Measurements from ENCODE around the gene DMBX1. TPM values are rescaled to one million over a fixed set of nuclear protein-coding genes. Genes with fewer than 3 reads are reported as not detected.

Gene DMBX1
- total and polyA plus RNA-seq, 9 of the 15 experiments (the other 6 are each of a cell fraction or from before 2014, with no cell fraction given): 0.25 to 4.3 (median 1.0) TPM

GRCh38 chr1:46481961-46482360 lies 7.7 kb upstream of the DMBX1 start (continued):
- TF ChIP-seq ZNF407 (IDR thresholded peaks at IDR 0.05; ENCODE audit: low read depth) (peak; percentile 70), GATAD2B (IDR thresholded peaks at IDR 0.05; ENCODE audit: borderline replicate concordance) (no peak)

- DNase-seq (ENCODE audit: extremely low read depth in 1 of 4, low spot score in 3 of 4) (no peak), FAIRE-seq (no peak), ATAC-seq (no peak)
- Histone ChIP-seq H3K4me2 (ENCODE audit: insufficient read depth, low read length) (no peak overlapping the region), H3K9me1 (ENCODE audit: control insufficient read depth, insufficient read depth, low read length) (no peaks in the 10 kb centered on the region), H3K36me3 (ENCODE audit: control insufficient read depth, insufficient read depth, low read length) (no peaks in the 10 kb centered on the region), H3K27ac (ENCODE audit: extremely low read depth, low read depth, low read length) (no peak overlapping the region), H3K4me1 (replicated peaks in 1 of 2; ENCODE audit: control insufficient read depth in 2 of 2, insufficient read depth in 2 of 2, low read length in 2 of 2) (peaks cover 25 to 62% of the 10 kb centered on the region in 2 experiments), H3K27me3 (ENCODE audit: control insufficient read depth in 2 of 2, insufficient read depth in 2 of 2, low read length in 2 of 2) (no peaks in the 10 kb centered on the region), H3K9me3 (replicated peaks; ENCODE audit: control insufficient read depth, insufficient read depth, low read depth, low read length) (no peaks in the 10 kb centered on the region), H3K9ac (ENCODE audit: insufficient read depth in 1 of 2, low read depth in 2 of 2, low read length in 2 of 2) (peak overlapping the region in 1 of 2 experiments; percentile 51; a peak in 2 of 4 replicates), H4K20me1 (replicated peaks; ENCODE audit: control insufficient read depth, insufficient read depth, low read length) (no peaks in the 10 kb centered on the region), H3K4me3 (no peak overlapping the region), H3K79me2 (ENCODE audit: control insufficient read depth, insufficient read depth, low read length) (no peaks in the 10 kb centered on the region), H2AFZ (ENCODE audit: low read depth, low read length) (no peak overlapping the region)
- in situ Hi-C loops (cut with MboI): no loop called here
- CTCF ChIA-PET (ENCODE audit: low intra/inter-chr PET ratio): no interaction called here
- POLR2A ChIA-PET: interaction anchor here (0.7 to 1.2 kb wide), 3 partner anchors 10 to 366 kb away, joined by 3 to 4 read pairs (median 3); no protein-coding TSS in a partner anchor
- intact Hi-C loops (cut with micrococcal nuclease): no loop called here
- TF ChIP-seq ELF2 (CRISPR knock-in tag; IDR thresholded peaks at IDR 0.05): no peak
- TF ChIP-seq HMG20A (CRISPR knock-in tag; conservative IDR thresholded peaks at IDR 0.05): no peak
- TF ChIP-seq ZBTB33 (CRISPR knock-in tag; IDR thresholded peaks at IDR 0.05): 0 out of 2 replicates have a peak, but pooled peaks have one; percentile 19
- TF ChIP-seq HMGXB4 (CRISPR knock-in tag; IDR thresholded peaks at IDR 0.05): no peak
- TF ChIP-seq ZNF408 (CRISPR knock-in tag; IDR thresholded peaks at IDR 0.05; ENCODE audit: low read depth): no peak
- no peak for TF ChIP-seq ZNF3 (CRISPR knock-in tag; IDR thresholded peaks at IDR 0.05)
- TF ChIP-seq SIN3A (IDR thresholded peaks at IDR 0.05; ENCODE audit: borderline replicate concordance in 2 of 2, control insufficient read depth in 1 of 2, low read depth in 2 of 2, low read length in 2 of 2): no peak
- no TSS peak for BruUV-seq (replicated peaks)
- 85% methylated on average over 12 of the region's 12 CpGs for WGBS (ENCODE audit: insufficient coverage, low coverage, missing lambda C conversion rate)
Measured at GRCh38 chr1:46483589-46483988, 6.0 kb upstream of the DMBX1 start.
